ENCODE measurements around the gene GAS6.
"Not testable (repeated sequence)": the region's sequence is repeated elsewhere in the genome, so short reads cannot be mapped to it uniquely, and the experiment has no call there.

DNA sequence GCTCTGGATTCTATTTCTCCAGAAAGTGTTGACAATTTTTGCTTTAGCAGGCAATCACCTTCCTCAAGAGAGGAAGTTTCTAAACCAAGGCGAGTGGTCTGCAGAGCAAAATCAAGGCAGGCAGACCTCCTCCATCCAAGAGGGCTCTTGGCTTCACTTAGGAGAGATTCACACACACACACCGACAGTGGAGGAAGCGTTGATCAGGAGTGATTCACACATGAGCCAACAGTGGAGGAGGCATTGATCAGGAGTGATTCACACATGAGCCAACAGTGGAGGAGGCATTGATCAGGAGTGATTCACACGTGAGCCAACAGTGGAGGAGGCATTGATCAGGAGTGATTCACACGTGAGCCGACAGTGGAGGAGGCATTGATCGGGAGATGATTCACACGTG, 49.5 kb upstream of the GAS6 start:
- TF ChIP-seq, protein P1, sequence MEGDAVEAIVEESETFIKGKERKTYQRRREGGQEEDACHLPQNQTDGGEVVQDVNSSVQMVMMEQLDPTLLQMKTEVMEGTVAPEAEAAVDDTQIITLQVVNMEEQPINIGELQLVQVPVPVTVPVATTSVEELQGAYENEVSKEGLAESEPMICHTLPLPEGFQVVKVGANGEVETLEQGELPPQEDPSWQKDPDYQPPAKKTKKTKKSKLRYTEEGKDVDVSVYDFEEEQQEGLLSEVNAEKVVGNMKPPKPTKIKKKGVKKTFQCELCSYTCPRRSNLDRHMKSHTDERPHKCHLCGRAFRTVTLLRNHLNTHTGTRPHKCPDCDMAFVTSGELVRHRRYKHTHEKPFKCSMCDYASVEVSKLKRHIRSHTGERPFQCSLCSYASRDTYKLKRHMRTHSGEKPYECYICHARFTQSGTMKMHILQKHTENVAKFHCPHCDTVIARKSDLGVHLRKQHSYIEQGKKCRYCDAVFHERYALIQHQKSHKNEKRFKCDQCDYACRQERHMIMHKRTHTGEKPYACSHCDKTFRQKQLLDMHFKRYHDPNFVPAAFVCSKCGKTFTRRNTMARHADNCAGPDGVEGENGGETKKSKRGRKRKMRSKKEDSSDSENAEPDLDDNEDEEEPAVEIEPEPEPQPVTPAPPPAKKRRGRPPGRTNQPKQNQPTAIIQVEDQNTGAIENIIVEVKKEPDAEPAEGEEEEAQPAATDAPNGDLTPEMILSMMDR (IDR thresholded peaks at IDR 0.05; ENCODE audit: insufficient read depth, low read length, poor library complexity, severe bottlenecking), result not testable (repeated sequence)
- not testable (repeated sequence) for TF ChIP-seq EZH2phosphoT487 (conservative IDR thresholded peaks at IDR 0.05; ENCODE audit: low read length)

All from SU-DHL-6 (cell line).